Ammon's horn (tissue), 1 donor: ENCODE data around the gene AP1M1.

Experiments used
- DNase-seq: peaks from one replicate; pipeline ENCODE4 v3.0.0-alpha.2; 2016; ENCODE audit warnings: low spot score

The AP1M1 gene

DNA sequence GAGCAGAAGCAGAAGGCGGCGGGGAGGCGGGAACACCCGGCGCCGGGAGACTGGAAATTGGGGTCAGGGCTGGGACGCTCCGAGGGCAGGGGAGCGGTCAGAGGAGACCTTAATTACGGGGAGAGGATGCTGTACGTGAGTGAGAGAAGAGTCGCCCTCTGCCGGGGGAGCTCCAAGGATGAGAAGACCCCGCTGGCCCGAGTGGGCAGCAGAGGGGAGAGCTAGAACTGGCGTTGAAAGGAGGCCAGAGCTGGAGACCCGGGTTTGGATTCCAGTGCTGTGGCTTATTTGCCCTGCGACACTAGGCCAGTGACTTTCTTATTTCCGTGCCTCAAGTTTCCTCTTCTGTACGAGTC is 12.0 kb upstream of the AP1M1 start:
- no peak for DNase-seq

DNA sequence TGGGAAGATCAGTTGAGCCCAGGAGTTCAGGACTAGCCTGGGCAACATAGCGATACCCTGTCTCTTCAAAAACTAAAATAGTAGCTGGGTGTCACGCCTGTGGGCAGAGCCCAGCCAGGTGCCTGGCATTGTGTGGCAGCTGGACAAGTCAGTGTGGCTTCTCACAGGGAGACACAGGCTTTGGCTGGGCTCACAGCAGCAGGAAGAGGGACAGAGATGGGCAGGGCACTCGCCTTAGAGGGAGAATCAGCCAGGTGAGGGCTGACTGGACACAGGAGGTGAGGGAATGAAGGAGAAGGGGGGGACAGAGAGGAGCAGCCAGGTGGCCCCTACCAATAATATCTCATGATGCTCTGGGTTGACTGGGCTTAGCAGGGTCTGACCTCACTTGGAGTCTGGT is 9.2 kb upstream of the AP1M1 start:
- DNase-seq = no peak

DNA sequence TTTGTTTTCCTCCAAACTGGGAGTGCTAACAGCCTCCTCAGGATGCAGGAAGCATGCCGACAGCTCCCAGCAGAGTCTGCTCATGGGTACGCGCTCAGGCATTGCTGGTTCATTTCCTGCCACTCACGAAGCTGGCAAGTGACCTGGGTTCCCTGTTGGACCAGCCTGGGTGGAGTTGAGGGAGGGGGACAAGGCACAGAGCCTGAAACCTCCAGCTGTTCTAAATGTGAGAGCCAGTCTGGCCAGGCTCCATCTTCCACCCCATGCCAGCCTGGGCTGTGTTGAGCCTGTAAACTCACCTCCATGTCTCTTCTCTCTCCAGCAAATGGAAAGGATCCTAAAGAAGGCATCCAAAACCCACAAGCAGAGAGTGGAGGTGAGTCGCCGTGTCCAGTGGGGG is 7.5 kb upstream of the AP1M1 start:
- DNase-seq = no peak

DNA sequence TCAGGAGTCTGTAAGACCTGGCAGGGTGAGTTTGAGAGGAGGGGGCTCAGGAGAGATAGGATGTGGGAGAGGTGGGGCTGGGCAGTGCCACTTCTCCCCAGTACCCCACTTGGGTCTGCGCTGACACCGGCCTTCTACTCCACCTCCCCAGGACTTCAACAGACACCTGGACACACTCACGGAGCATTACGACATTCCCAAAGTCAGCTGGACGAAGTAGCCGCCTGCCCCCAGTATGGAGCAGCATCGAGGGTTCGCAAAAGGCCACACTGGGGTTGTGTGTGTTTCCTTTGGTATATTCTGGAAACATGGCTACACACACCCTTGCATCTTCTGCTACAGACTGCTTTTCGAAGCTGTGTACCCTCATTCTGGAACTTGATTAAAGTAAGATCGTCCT is 7.0 kb upstream of the AP1M1 start:
- DNase-seq = no peak

DNA sequence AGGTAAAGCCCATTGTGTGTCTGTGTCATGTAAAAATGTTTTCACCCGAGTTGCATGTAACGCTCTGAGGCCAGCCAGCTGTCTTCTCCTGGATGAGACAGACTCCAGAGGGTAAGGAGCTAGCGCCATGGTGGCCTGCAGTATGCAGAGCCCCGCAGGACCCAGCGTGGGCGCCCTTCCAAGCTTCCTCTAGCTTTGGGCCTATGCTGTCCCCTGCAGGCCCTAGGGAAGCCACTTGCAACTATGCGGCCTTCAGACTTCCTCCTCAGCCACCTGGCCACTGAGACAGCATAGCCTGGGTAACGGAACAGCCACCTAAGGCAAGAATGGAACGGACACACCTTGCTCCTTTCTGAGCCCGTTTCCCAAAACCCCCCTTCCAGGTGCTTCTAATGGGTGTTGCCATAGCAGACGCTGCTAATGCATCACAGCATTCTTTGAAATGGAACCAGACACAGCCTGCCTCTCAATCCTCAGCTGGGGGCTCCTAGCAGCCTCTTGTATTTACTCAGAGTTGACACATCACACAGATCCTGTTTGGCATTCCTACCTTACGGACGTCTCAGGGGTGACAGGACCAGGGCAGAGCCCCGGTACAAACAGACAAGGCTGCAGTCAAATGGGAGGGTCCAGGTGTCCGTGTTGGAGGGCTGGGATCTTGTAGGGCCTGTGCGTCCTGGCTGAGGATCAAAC is 6.3 kb upstream of the AP1M1 start:
- no peak for DNase-seq

DNA sequence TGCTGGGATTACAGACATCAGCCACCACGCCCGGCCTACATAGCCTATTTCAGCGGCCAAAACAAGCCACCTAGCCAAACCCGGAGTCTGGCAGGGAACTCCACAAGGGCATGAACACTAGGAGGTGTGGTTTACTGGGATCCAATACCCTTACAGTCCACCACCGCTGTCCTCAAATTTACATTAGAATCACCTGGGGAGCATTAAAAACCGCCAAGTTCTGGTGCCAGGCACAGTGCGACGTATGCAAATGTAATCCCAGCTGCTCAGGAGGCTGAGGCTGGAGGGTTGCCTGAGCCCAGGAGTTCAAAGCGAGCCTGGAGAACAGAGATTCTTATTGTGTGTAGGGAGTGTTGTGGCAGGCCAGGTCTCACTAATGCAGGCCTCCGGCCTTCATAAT is 4.2 kb upstream of the AP1M1 start:
- DNase-seq = no peak

DNA sequence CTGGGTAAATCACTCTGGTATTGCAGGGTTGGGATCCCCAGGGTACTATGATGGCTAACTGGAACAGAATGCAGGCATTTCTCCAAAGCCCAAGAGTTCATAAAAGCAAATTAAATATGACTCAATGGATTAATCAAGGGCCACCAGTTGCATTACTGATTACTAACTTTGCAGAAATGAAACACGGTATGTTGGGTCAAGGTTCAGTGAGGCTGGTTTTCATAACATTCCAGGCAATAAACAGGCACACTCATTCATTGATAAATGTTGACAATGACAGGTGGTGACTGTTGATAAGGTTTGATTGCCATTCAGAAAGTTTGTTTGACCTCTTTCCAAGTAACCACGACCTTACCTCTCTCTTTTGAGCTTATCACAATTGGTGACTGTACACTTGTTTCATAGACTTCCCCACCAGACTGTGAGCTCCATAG is 506 bp upstream of the AP1M1 start:
- no peak for DNase-seq

DNA sequence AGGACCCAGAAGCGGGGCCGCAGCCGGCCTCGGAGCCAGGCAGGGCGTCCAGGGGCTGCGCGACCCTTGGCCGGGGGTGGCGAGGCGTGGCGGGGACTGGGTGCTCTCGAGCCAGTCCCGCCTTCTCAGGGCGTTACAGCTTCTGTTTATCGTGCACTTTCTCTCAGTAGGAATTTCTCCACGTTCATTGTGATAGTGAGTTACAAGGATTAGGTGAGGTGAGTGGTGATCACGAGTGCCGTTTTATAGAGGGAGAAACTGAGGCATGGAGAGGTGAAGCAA is 600 bp downstream of the AP1M1 start:
- DNase-seq = no peak

DNA sequence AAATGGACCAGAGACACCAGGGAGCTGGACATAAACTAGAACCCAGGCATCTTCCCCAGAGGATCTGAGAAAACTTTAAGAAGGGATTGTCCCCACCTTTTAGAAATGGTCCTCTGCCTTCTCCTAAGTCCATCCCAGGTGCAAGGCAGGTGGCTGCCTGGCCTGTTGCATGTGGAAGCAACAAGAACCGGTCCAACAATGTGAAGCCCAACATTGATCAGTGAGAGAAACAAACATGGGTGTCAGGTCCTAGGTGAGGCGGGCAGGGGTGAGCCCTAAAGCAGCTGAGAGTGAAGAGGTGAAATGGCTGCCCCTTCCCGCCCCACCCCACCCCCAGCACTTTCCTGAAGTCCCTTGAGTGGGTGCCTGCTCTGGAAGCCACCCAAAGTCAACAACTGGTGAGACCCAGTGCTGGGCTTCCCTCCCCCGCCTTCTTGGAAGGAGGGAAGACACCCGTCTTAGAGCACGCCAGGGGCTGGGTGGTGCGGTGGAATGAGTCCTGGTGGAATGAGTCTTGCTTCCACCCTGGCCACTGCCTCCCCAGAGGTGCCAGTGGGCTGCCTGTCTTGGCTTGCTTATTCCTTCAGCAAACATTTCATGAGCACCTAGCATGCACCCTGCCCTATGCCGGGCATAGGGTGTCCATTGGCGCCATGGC is 1.7 kb downstream of the AP1M1 start:
- DNase-seq = no peak

DNA sequence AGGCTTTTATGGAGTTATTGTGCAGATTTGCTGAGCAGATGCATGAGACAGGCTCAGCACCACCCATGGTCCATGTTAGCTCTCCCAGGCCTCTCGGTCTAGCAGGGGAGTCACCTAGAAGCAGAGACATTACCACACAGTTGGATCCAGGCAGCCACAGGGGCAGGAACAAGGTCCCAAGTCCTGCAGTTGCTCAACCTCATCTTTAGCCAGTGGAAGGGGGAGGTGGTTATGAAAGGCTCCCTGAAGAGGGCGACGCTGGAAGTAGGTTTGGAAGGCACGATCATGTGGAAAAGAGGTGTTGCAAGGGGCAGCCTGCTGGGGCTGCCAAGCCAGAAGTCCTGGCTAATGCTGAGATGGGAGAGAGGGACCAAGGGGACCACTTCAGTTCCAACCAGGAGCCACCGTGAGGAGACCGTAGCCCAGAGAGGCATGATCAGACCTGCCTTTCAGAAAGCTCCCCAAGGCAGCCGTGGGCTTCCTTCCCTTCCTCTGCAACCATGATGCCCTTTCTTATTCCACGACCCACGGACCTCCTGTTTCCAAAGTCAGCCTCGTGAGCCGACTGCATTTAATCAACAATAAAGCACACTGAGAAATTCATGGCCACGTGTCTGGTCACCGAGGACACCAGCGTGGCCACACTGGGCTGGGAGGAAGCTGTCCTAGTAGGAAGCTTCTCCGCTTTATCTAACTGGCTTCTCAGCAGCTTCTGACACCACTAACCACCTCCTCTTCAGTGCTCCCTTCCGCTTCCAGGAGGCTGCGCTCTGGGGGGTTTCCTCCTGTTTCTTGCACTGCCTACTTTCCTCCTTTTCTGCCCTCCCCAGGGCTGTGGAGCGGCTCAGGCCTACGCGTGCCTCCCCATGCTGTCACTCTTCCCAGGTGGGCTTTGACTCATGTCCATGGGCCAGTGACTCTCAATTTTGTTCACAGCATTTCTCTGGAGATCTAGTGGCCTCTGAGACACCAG is 2.6 kb downstream of the AP1M1 start:
- no peak for DNase-seq

DNA sequence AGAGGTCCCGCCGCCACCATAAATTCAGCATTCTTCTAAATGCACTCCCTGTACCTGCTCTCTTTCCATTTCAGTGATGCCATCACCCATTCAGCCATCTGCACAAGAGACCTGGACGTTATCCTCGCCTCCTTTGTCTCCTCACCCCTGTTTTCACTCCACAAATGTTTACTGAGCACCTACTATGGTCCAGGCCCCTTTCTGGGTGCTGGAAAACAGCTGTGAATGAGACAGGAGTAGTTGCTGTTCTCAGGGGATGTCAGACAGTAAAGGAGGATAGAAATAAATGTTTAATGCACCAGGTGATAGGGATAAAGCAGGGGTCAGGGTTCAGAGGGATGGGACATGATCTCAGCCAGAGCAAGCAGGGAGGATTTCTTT is 3.3 kb downstream of the AP1M1 start:
- no peak for DNase-seq

DNA sequence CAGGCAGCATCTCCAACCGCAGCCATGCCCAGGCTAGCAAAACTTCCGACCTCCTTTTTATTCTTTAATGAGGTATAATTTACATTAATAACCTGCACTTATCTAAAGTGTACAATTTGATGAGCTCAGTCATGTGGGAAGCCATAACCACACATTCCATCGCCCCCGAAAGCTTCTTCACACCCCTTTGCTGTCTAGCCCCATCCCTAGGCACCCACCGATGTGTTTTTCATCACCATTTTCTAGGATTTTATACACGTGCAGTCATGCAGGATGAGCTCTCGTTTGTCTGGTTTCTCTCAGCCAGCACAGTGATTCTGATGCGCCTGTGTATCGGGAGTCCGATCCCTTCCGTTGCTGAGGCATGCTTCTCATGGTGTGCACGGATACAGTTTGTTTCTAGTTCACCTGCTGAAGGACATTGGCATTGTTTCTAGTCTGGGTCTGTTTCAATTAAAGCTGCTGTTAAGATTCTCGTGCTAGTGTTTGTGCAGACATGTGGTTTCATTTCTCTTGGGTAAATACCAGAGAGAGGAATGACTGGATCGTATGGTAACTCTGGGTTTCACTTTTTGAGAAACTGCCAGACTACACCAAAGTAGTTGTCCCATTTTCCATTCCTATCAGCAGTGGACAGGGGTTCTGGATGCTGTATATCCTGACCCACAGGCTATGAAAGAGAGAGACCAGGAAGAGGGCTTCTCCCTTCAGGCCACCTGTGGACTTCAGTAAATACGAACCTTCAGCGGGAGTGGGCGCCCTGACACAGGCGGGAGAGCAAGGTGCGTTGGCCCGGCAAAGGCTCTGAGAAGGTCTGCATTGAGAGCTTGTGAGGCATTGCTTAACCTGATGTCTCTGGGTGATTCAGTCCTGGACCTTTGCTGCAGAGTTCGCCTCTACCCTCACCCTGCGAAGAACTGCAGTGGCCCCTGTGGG is 4.9 kb downstream of the AP1M1 start:
- no peak for DNase-seq

DNA sequence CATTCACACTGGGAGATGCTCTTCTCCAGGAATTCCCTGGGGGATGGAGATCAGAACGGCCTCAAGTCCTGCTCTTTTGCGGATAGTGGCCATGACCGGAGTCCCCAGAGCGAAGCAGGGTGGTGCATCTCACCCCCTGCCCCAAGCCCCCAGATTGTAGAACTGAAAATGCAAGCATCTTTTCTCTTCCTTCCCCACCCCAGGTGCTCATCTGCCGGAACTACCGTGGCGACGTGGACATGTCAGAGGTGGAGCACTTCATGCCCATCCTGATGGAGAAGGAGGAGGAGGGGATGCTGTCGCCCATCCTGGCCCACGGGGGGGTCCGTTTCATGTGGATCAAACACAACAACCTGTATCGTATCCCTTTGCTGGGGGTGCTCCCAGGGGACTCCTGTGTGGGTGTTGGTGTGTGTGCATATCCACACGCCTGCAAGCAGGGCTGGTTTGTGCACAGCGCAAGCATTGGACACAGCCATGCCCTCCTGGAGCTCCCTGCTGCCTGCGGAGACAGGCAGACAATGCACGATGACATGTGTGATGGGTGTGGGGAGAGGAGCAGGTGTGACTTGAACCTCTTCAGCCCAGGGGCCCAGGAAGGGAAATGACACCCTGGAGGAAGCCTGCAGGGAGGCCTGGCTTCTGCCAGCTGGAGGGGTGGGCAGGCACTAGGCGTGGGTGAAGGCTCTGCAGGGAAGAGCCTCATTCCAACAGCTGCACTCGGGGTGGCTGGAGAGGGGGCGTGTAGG is 5.7 kb downstream of the AP1M1 start:
- DNase-seq = no peak

DNA sequence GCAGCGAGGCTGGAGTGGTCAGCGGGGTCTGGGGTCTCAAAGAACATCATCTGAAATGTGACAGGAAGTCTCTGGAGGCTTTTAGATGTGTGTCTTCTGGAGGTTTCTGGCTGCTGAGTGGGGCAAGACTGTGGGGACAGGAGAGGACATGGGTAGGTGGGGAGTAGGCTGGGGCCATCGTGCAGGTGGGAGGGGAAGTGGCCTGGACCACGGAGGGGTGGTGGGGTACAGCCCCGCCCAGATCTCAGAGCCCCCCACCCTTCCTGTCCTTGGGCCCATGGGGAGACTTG is 6.2 kb downstream of the AP1M1 start:
- no peak for DNase-seq

DNA sequence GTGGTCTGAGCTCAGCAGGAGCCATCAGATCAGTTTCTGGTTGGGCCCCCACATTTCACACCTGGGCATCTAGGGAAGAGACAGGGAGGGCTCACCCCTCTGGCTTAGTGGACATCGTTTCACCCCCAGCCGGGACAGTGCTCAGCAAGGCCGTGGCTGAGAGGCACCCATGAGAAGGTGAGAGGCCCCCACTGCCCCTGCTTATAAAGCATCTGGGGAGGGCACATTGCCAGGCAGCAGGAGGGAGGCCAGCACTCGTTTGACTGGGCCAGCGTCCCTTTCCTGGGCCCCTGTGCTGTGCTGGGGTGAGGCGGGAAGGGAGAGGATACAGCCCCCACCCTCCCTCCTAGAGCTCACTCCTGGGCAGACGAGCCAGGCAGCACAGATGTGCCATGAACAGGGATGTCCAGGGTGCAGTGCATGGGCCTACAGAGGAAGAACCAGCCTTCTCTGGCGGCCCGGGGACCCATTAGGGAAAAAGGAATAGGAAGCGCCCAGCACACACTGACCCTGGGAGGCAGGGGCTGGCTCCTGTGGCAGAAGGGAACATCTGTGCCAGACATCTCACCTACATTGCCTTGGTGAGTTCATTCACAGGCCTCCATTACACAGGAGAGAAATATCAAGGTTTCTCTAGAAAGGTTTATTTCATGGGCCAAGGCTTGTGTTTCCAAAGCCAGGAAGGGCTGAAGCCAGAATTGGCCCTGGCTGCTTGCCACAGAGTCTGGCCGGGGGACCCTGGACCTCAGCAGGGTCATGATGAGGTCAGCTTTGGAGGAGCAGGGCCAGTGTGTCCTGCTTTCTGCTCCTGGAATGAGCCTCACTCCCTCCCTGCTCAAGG is 7.7 kb downstream of the AP1M1 start:
- no peak for DNase-seq

DNA sequence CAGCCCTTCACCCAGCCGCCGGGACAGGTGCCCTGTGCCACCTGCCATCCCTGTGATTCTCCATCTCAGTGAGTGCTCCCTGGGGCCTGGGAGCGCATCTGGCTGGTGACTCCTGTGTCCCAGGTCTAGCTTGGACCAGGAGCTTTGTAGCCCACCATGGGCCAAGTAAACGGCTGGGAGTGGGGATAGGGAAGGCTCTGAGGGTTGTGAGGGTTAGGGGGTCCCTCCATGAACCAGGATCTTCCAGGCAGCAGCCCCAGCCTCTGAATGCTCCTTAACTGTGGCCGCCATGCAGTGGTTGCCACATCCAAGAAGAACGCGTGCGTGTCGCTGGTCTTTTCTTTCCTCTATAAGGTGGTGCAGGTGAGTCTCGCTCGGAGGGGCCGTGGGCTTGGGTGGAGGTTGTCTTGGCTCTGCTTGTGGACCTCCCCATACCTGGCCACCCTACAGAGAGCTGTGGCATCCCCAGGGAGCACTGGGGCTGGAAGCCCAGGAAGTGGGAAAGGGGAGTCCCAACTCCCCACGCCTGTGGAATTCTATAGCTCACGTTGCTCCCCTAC is 8.4 kb downstream of the AP1M1 start:
- no peak for DNase-seq

DNA sequence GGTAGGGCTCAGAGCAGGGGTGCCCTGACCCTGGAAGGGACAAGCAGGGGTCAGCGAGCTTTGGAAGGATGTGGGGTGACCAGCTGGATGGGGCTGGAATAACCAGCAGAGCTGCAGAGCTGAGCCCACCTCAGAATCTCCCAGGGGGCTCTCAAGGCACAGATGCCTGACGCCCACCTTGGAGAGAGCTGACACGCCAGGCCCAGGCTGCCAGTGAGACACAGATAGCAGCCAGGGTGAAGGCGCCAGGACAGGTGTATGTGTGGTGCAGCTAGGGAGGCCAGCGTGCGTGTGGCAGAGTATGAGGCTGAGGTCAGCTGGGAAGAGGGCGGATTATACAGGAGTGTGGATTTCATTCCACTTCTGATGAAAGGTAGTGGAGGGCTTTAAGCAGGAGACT is 8.9 kb downstream of the AP1M1 start:
- no peak for DNase-seq

DNA sequence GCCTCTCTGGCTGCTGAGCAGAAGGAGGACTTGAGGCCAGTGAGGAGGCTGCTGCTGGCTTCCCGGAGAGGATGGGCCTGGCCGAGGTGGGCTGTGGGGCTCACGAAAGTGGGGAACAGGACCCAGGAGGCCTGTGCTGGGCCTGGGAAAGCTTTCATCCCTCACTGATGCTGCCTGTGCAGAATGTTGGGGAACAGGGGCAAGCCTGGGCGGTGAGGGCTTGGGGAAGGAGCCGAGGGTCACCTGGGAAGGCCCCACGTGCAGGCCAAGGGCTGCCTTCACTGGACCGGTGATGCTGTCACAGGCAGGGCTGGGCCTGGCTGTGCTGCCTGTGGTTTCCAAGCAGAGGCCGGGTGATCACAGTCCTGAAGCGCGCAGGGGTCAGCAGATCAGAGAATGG is 9.4 kb downstream of the AP1M1 start:
- no peak for DNase-seq

DNA sequence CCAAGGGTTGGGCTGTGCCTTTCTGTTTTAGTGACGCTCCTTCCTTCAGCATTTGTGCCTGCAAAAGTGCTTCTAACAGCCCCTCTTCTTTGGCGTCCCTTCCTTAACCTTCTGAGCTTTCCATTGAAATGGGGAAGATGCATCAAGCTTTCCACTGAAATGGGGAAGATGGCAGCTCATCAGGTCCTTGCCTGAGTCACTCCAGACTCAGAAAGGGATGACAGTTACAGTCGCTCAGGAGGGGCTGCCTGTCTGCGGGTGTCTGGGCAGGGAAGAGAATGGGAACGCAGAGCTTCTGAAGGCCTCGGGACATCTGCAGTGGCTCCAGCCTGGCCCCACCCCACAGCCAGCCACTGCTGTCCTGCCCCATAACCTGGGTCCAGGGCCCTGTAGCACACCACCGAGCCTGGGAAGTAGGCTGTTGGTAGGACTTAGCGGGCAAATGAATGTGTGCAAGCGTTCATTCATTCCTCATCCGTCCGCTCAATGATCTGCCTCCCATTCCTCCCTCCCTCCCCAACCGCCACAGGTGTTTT is 9.8 kb downstream of the AP1M1 start:
- no peak for DNase-seq
